ENCODE results near the gene FCAR. TPM values are rescaled to one million over a fixed set of nuclear protein-coding genes. Genes with fewer than 3 reads are reported as not detected.

Gene FCAR
- total and polyA plus RNA-seq, 2 of the 4 experiments (the other 2 are of a cell fraction), result not detected

DNA sequence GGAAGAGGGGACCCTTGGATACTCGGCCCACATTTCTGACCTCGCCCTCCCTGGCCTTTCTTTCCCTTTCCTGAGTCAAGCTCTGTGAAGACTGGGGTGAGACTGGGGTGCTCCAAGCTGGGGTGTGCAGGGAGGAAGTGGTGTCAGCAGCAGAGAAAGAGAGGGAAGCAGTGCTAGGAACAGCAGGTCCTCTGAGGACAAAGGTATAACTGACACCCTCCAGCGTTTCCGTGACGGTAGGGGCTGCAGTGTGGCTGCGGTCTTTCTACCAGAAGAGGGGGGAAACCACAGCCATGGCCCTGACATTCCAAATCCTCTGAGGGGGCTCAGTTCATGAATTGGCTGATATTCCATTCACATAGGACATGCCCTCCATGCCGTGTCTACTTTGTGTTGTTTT lies 22.7 kb upstream of the FCAR start:
- Histone ChIP-seq H3K9ac (ENCODE audit: low read depth, low read length) (no peak overlapping the region), H3K4ac (ENCODE audit: low read depth, low read length) (no peak overlapping the region), H3K27me3 (ENCODE audit: control insufficient read depth, insufficient read depth, low read length) (no peaks in the 10 kb centered on the region), H3K23ac (ENCODE audit: low read depth, low read length) (no peak overlapping the region), H3K79me1 (ENCODE audit: low read depth in 1 of 2, low read length in 2 of 2) (no peaks in the 10 kb centered on the region), H3K18ac (ENCODE audit: low read depth, low read length) (no peak overlapping the region), H3K36me3 (ENCODE audit: control insufficient read depth, insufficient read depth, low read length) (no peaks in the 10 kb centered on the region), H2AK9ac (replicated peaks; ENCODE audit: low read depth, low read length, poor library complexity) (no peak overlapping the region), H2AK5ac (ENCODE audit: low read depth, low read length) (no peak overlapping the region), H4K8ac (ENCODE audit: low read depth in 2 of 2, low read length in 2 of 2) (no peak overlapping the region), H2AFZ (replicated peaks; ENCODE audit: low read length, poor library complexity) (no peak overlapping the region), H4K91ac (ENCODE audit: insufficient read depth, low read depth, low read length) (no peak overlapping the region), H4K20me1 (ENCODE audit: insufficient read depth, low read length) (no peaks in the 10 kb centered on the region), H3K4me3 (ENCODE audit: insufficient read depth, low read depth, low read length) (no peak overlapping the region), H2BK120ac (ENCODE audit: low read depth, low read length) (no peak overlapping the region), H3K56ac (ENCODE audit: extremely low read depth, insufficient read depth, low read length) (no peak overlapping the region), H3K27ac (ENCODE audit: insufficient read depth, low read length) (no peak overlapping the region), H2BK20ac (ENCODE audit: low read depth, low read length) (no peak overlapping the region), H3K9me1 (ENCODE audit: insufficient read depth, low read length) (no peaks in the 10 kb centered on the region), H2BK5ac (ENCODE audit: low read depth, low read length, poor library complexity, severe bottlenecking) (no peak overlapping the region), H4K5ac (ENCODE audit: low read depth, low read length) (no peak overlapping the region), H2BK15ac (ENCODE audit: low read depth, low read length) (no peak overlapping the region), H3K14ac (replicated peaks; ENCODE audit: low read depth, low read length) (no peak overlapping the region), H3K9me3 (ENCODE audit: control insufficient read depth, insufficient read depth, low read length) (peaks cover 38% of the 10 kb centered on the region), H3K4me2 (ENCODE audit: low read depth, low read length) (no peak overlapping the region), H3K4me1 (ENCODE audit: control insufficient read depth, insufficient read depth, low read length) (no peaks in the 10 kb centered on the region)
- DNase-seq (no peak), ATAC-seq (ENCODE audit: low read depth) (no peak)
- in situ Hi-C loops (cut with MboI; ENCODE audit: low sequenced_read_pairs) (no loop called here), dilution Hi-C loops (cut with HindIII; ENCODE audit: low sequenced_read_pairs, unreplicated experiment) (no loop called here), intact Hi-C loops (cut with micrococcal nuclease) (no loop called here)
- WGBS, 2 experiments (ENCODE audit: extremely low coverage in 2 of 2, insufficient read length in 1 of 2), result 66% methylated on average over 6 of the region's 7 CpGs; no CpG with 5 or more reads in 1 of the 2 experiments
- POLR2A ChIA-PET (ENCODE audit: unreplicated experiment), result no interaction called here
- CTCF ChIA-PET, result no interaction called here
- no TSS peak for BruUV-seq (replicated peaks)
- TF ChIP-seq FOS (IDR thresholded peaks at IDR 0.05; ENCODE audit: low read depth, low read length) (no peak), CEBPB (IDR thresholded peaks at IDR 0.05; ENCODE audit: low read depth, low read length) (no peak), MXI1 (IDR thresholded peaks at IDR 0.05; ENCODE audit: borderline replicate concordance, low read depth, low read length) (no peak), POLR2A (IDR thresholded peaks at IDR 0.05; ENCODE audit: low read depth, low read length) (no peak), BHLHE40 (IDR thresholded peaks at IDR 0.05; ENCODE audit: low read depth, low read length) (no peak), RAD21 (IDR thresholded peaks at IDR 0.05; ENCODE audit: low read length) (no peak), RCOR1 (IDR thresholded peaks at IDR 0.05; ENCODE audit: insufficient replicate concordance, low read length) (no peak), MAZ (IDR thresholded peaks at IDR 0.05; ENCODE audit: borderline replicate concordance, low read depth, low read length) (no peak), SMC3 (IDR thresholded peaks at IDR 0.05; ENCODE audit: low read depth, low read length) (no peak), NFE2L2 (IDR thresholded peaks at IDR 0.05; ENCODE audit: low read depth, low read length) (no peak), RFX5 (IDR thresholded peaks at IDR 0.05; ENCODE audit: low read depth, low read length) (no peak), ELK1 (IDR thresholded peaks at IDR 0.05; ENCODE audit: borderline replicate concordance, low read depth, low read length) (no peak)
- TF ChIP-seq, protein P1, sequence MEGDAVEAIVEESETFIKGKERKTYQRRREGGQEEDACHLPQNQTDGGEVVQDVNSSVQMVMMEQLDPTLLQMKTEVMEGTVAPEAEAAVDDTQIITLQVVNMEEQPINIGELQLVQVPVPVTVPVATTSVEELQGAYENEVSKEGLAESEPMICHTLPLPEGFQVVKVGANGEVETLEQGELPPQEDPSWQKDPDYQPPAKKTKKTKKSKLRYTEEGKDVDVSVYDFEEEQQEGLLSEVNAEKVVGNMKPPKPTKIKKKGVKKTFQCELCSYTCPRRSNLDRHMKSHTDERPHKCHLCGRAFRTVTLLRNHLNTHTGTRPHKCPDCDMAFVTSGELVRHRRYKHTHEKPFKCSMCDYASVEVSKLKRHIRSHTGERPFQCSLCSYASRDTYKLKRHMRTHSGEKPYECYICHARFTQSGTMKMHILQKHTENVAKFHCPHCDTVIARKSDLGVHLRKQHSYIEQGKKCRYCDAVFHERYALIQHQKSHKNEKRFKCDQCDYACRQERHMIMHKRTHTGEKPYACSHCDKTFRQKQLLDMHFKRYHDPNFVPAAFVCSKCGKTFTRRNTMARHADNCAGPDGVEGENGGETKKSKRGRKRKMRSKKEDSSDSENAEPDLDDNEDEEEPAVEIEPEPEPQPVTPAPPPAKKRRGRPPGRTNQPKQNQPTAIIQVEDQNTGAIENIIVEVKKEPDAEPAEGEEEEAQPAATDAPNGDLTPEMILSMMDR (conservative IDR thresholded peaks at IDR 0.05; ENCODE audit: low read depth, low read length), result no peak
